SU-DHL-6 (cell line): Measurements from ENCODE around the gene KLHL15.

ENCODE experiments used
- H2AFZ ChIP-seq: fragments of 200-600 bp; sonication (generic); 2 replicates; pipeline ENCODE4 v1.6.1; 2014; ENCODE audit warnings: low read depth, mild to moderate bottlenecking, moderate library complexity, mixed read lengths, antibody characterized with exemption, low read length; ENCODE audit not compliant: severe bottlenecking
- H3F3A ChIP-seq: fragments of 200-600 bp; shearing (Covaris generic); 2 replicates; pipeline ENCODE4 v1.6.0; 2016; ENCODE audit warnings: antibody characterized with exemption, mild to moderate bottlenecking; ENCODE audit not compliant: insufficient read depth
- H3K27ac ChIP-seq: fragments of 200-600 bp; sonication (generic); 2 replicates; pipeline ENCODE4 v1.5.1; 2016; ENCODE audit warnings: low read depth, mild to moderate bottlenecking, low read length, moderate library complexity, mixed read lengths
- H3K27me3 ChIP-seq: fragments of 200-600 bp; sonication (generic), shearing (Covaris generic); 2 replicates; pipeline ENCODE4 v1.6.0; 2014; ENCODE audit warnings: mild to moderate bottlenecking, low read length
- H3K36me3 ChIP-seq: fragments of 200-600 bp; sonication (generic); 2 replicates; pipeline ENCODE4 v1.6.1; 2014; ENCODE audit warnings: mild to moderate bottlenecking, low read length, mixed read lengths
- H3K4me2 ChIP-seq: fragments of 300-600, 200-600 bp; shearing (Covaris generic), sonication (generic); 2 replicates; pipeline ENCODE4 v1.6.0; 2014; ENCODE audit warnings: low read length, low read depth, mild to moderate bottlenecking; ENCODE audit not compliant: poor library complexity, severe bottlenecking
- H3K4me3 ChIP-seq: fragments of 200-600 bp; sonication (generic); 2 replicates; pipeline ENCODE4 v1.5.1; 2014; ENCODE audit warnings: antibody characterized with exemption, low read length, mild to moderate bottlenecking, mixed read lengths; ENCODE audit not compliant: insufficient read depth, poor library complexity, severe bottlenecking
- H3K79me2 ChIP-seq: fragments of 200-600 bp; sonication (generic); 2 replicates; pipeline ENCODE4 v1.6.1; 2014; ENCODE audit warnings: mild to moderate bottlenecking, low read length, moderate library complexity; ENCODE audit not compliant: insufficient read depth
- H3K9ac ChIP-seq: fragments of 200-600 bp; sonication (generic); 2 replicates; pipeline ENCODE4 v1.7.0; 2014; ENCODE audit warnings: mild to moderate bottlenecking, low read length
- H3K9me2 ChIP-seq: fragments of 200-600 bp; sonication (generic); replicated peaks from 2 replicates; pipeline ENCODE4 v1.6.1; 2014; ENCODE audit warnings: low read length; ENCODE audit not compliant: insufficient read depth
- H3K9me3 ChIP-seq: fragments of 200-600 bp; sonication (generic); 2 replicates; pipeline ENCODE4 v1.6.1; 2014; ENCODE audit warnings: low read length, mixed read lengths; ENCODE audit not compliant: insufficient read depth
- H4K20me1 ChIP-seq: fragments of 200-600 bp; sonication (generic); 2 replicates; pipeline ENCODE4 v1.6.1; 2014; ENCODE audit warnings: low read depth, mild to moderate bottlenecking, antibody characterized with exemption, low read length, moderate library complexity, mixed read lengths
- EZH2phosphoT487 ChIP-seq: fragments of 200-600 bp; sonication (generic), shearing (Covaris generic); conservative IDR thresholded peaks from 2 replicates; pipeline ENCODE4 v1.6.1; 2018; ENCODE audit warnings: mild to moderate bottlenecking, antibody characterized with exemption, low read length, moderate library complexity, mixed read lengths
- TF ChIP-seq, protein P1 (sequence below): fragments of 200-600 bp; sonication (generic); IDR thresholded peaks from one replicate; pipeline ENCODE4 v1.5.1; 2017; ENCODE audit warnings: antibody characterized with exemption, mild to moderate bottlenecking, low read length, moderate library complexity; ENCODE audit not compliant: insufficient read depth, poor library complexity, severe bottlenecking

KLHL15 gene, protein sequence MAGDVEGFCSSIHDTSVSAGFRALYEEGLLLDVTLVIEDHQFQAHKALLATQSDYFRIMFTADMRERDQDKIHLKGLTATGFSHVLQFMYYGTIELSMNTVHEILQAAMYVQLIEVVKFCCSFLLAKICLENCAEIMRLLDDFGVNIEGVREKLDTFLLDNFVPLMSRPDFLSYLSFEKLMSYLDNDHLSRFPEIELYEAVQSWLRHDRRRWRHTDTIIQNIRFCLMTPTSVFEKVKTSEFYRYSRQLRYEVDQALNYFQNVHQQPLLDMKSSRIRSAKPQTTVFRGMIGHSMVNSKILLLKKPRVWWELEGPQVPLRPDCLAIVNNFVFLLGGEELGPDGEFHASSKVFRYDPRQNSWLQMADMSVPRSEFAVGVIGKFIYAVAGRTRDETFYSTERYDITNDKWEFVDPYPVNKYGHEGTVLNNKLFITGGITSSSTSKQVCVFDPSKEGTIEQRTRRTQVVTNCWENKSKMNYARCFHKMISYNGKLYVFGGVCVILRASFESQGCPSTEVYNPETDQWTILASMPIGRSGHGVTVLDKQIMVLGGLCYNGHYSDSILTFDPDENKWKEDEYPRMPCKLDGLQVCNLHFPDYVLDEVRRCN

DNA sequence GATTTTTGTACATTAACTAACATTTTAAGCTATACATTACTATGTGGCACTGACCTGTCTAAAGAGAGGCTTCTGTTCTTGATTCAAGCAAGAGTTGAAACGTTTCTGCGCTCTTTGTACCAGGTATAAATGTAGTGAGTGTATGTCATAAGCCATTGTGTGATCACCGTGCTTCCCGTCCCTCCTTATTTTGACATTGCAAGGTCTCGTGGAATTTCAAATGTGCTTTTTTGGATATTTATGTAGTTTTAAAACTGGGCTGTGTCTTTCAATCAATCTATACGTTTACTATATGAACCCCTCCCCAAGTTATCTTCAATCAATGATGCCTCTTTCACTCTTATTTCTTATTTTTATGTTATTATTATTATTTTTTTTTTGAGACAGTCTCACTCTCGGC, at the start of gene KLHL15:
TSS of gene KLHL15 (minus strand) at position 101 of the 400 bp plus-strand sequence. CDS start 20,493 bp downstream, outside the sequence.
- H3K79me2 ChIP-seq = peaks cover 29% of the 10 kb centered on the region
- H4K20me1 ChIP-seq = no peaks in the 10 kb centered on the region
- no peak within 1 kb of the TSS; the same call in 1 of the 2 replicates for H3K27ac ChIP-seq
- no peaks in the 10 kb centered on the region for H3K36me3 ChIP-seq
- H2AFZ ChIP-seq = peak within 1 kb of the TSS; percentile 89
- no peaks in the 10 kb centered on the region for H3K9me3 ChIP-seq
- no peaks in the 10 kb centered on the region for H3K9me2 ChIP-seq
- H3K27me3 ChIP-seq = no peaks in the 10 kb centered on the region
- TF ChIP-seq EZH2phosphoT487 = no peak
- TF ChIP-seq, protein P1, sequence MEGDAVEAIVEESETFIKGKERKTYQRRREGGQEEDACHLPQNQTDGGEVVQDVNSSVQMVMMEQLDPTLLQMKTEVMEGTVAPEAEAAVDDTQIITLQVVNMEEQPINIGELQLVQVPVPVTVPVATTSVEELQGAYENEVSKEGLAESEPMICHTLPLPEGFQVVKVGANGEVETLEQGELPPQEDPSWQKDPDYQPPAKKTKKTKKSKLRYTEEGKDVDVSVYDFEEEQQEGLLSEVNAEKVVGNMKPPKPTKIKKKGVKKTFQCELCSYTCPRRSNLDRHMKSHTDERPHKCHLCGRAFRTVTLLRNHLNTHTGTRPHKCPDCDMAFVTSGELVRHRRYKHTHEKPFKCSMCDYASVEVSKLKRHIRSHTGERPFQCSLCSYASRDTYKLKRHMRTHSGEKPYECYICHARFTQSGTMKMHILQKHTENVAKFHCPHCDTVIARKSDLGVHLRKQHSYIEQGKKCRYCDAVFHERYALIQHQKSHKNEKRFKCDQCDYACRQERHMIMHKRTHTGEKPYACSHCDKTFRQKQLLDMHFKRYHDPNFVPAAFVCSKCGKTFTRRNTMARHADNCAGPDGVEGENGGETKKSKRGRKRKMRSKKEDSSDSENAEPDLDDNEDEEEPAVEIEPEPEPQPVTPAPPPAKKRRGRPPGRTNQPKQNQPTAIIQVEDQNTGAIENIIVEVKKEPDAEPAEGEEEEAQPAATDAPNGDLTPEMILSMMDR = no peak
- H3K9ac ChIP-seq = peak within 1 kb of the TSS; percentile 87
- H3K4me2 ChIP-seq = peak within 1 kb of the TSS; percentile 83
- peaks cover 8% of the 10 kb centered on the region; the same call in 1 of the 2 replicates for H3F3A ChIP-seq
- H3K4me3 ChIP-seq = peak within 1 kb of the TSS; percentile 70

DNA sequence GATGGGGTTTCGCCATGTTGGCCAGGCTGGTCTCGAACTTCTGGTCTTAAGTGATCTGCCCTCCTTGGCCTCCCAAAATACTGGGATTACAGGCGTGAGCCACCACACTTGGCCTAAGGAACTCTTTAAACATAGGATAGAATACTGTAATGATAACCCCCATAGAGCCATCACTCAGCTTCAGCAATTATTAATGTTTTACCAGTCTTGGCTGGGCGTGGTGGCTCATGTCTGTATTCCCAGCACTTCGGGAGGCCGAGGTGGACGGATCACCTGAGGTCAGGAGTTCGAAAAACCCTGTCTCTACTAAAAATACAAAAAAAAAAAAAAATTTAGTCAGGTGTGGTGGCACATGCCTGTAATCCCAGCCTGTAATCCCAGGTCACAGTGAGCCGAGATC, 42.9 kb upstream of the KLHL15 start:
- H3K4me3 ChIP-seq = no peak overlapping the region
- H4K20me1 ChIP-seq = no peaks in the 10 kb centered on the region
- no peaks in the 10 kb centered on the region for H3K9me3 ChIP-seq
- H3K9me2 ChIP-seq = no peaks in the 10 kb centered on the region
- H2AFZ ChIP-seq = no peak overlapping the region
- H3K27me3 ChIP-seq = no peaks in the 10 kb centered on the region
- H3K27ac ChIP-seq = no peak overlapping the region
- no peak for TF ChIP-seq EZH2phosphoT487
- TF ChIP-seq, protein P1 = no peak
- no peak overlapping the region for H3K4me2 ChIP-seq
- no peaks in the 10 kb centered on the region; the same call in 1 of the 2 replicates for H3K79me2 ChIP-seq
- H3K36me3 ChIP-seq = 0 out of 2 replicates have a peak, but pooled peaks cover 8% of the 10 kb centered on the region
- H3F3A ChIP-seq = peaks cover 9% of the 10 kb centered on the region; the same call in 1 of the 2 replicates
- H3K9ac ChIP-seq = no peak overlapping the region

DNA sequence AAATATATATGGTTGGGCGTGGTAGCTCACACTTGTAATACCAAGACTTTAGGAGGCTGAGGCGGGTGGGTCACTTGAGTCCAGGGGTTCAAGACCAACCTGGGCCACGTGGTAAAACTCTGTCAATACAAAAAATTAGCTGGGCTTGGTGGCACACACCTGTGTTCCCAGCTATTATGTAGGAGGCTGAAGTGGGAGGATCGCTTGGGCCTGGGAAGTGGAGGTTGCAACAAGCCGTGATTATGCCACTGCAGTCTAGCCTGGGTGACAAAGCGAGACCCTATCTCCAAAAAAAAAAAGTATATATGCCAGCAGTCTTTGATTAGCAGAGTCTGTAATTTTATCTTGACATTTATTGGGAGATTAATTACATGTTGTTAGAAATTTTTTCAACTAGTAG, 36.5 kb upstream of the KLHL15 start:
- no peak for TF ChIP-seq EZH2phosphoT487
- TF ChIP-seq, protein P1 = no peak

More for the DNA sequence above, 36.5 kb upstream of the KLHL15 start:
- Histone ChIP-seq H2AFZ (no peak overlapping the region), H3K36me3 (peaks cover 7% of the 10 kb centered on the region; the same call in 1 of the 2 replicates), H3F3A (0 out of 2 replicates have a peak, but pooled peaks cover 3% of the 10 kb centered on the region), H3K79me2 (peaks cover 27% of the 10 kb centered on the region; the same call in 1 of the 2 replicates), H3K9me2 (no peaks in the 10 kb centered on the region), H3K27ac (no peak overlapping the region), H4K20me1 (0 out of 2 replicates have a peak, but pooled peaks cover 3% of the 10 kb centered on the region), H3K9ac (no peak overlapping the region), H3K4me3 (no peak overlapping the region), H3K9me3 (no peaks in the 10 kb centered on the region), H3K27me3 (no peaks in the 10 kb centered on the region), H3K4me2 (no peak overlapping the region)
